Stimulated activated CD4-positive, alpha-beta T cell treated with anti-CD3 and anti-CD28 coated beads, Interleukin-2, amount 100 ng/mL, for 48 hours (primary cell): Measurements from ENCODE around the gene PRRG2.

ENCODE experiments used
- DNase-seq, 2 donors: peaks; one replicate each; pipeline ENCODE4 v3.0.0-alpha.2; 2020

The PRRG2 gene

GRCh38 chr19:49581007-49581508 is at the start of gene PRRG2:
Gene PRRG2 (plus strand): TSS chr19:49581316. CDS start chr19:49583220, 1,904 bp downstream.
- no peak for DNase-seq

- peak; percentile 78 to 83 for DNase-seq
Measured at GRCh38 chr19:49533551-49534488, 47.3 kb upstream of the PRRG2 start.

GRCh38 chr19:49534632-49535385 is 46.3 kb upstream of the PRRG2 start:
- DNase-seq, result no peak

GRCh38 chr19:49536921-49537462 is 44.1 kb upstream of the PRRG2 start:
- no peak for DNase-seq

- no peak for DNase-seq
Measured at GRCh38 chr19:49538643-49539042, 42.5 kb upstream of the PRRG2 start.

GRCh38 chr19:49539192-49539952 is 41.7 kb upstream of the PRRG2 start:
- no peak for DNase-seq

- DNase-seq, result no peak
Measured at GRCh38 chr19:49541914-49542313, 39.2 kb upstream of the PRRG2 start.

- DNase-seq, result no peak
Measured at GRCh38 chr19:49542446-49542845, 38.7 kb upstream of the PRRG2 start.

- DNase-seq, result no peak
Measured at GRCh38 chr19:49543032-49543431, 38.1 kb upstream of the PRRG2 start.

- DNase-seq, result no peak
Measured at GRCh38 chr19:49544154-49544553, 37.0 kb upstream of the PRRG2 start.

GRCh38 chr19:49546825-49547565 is 34.1 kb upstream of the PRRG2 start:
- peak in 1 of 2 donors; percentile 67 for DNase-seq

- no peak for DNase-seq
Measured at GRCh38 chr19:49549045-49549444, 32.1 kb upstream of the PRRG2 start.

- no peak for DNase-seq
Measured at GRCh38 chr19:49551531-49551930, 29.6 kb upstream of the PRRG2 start.

- no peak for DNase-seq
Measured at GRCh38 chr19:49552749-49553148, 28.4 kb upstream of the PRRG2 start.

GRCh38 chr19:49553451-49554271 is 27.5 kb upstream of the PRRG2 start:
- DNase-seq, result peak in 1 of 2 donors; percentile 52

GRCh38 chr19:49554701-49555181 is 26.4 kb upstream of the PRRG2 start:
- no peak for DNase-seq

GRCh38 chr19:49555600-49556411 is 25.3 kb upstream of the PRRG2 start:
- peak in 1 of 2 donors; percentile 73 for DNase-seq

- DNase-seq, result no peak
Measured at GRCh38 chr19:49556412-49557398, 24.4 kb upstream of the PRRG2 start.
